Stimulated activated CD4-positive, alpha-beta T cell treated with anti-CD3 and anti-CD28 coated beads, Interleukin-12 subunit alpha, Interleukin-12 subunit beta, amount 100 ng/mL, for 4 hours (primary cell): ENCODE results near the gene MYRIP.

Source experiments
- DNase-seq: peaks from one replicate; pipeline ENCODE4 v3.0.0-alpha.2; 2020

MYRIP gene

DNA sequence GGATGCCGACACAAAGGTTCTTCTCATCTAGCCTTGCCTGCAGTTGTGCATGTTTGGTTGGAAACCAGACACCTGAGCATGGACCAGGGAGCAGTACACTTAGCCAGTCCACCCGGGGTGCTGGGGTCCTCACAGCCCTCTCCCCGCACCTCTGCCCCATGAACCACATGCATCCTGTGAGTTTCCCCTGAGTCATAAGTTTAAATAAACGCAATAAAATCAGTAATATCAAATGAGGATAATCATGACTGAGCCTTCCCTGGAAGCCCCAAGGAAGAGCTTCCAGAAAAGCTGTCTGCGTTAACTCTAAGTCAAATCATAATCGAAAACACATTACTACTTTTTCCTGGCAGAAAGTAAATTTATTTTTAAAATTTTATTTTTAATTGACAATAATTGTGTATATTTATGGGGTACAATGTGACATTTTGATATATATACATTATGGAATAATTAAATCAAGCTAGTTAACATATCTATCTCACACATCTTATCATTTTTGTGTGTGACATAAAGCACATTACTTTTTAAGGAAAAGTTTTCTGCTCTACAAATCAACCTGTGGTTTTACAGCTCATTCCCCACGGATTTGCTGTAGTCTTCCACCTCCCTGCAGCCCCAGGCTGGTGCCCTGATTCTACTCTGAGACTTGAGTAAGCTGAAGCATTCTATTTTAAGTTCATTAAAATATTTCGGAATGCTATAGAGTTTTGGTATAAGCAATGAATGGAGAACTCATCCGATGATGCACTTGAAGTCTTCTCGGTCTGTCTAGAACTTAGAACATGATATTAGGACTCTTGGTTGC lies 334.1 kb downstream of the MYRIP start:
- DNase-seq, result no peak

DNA sequence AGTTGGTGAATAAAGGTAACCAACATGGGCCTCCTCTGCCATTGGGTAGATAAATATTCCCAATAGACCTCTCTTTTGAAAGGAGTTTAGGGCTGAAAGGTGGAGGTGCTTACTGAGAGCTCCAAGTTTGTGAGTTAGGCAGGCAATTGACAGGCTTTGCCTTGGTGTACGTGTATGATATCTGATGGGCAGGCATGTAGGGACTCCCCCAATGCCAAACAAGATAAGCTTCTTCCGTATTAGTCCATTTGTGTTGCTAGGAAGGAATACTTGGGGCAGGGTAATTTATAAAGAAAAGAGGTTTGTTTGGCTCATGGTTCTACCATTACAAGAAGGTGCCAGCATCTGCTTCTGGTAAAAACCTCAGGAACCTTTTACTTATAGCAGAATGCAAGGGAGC lies 339.4 kb downstream of the MYRIP start:
- DNase-seq, result no peak

DNA sequence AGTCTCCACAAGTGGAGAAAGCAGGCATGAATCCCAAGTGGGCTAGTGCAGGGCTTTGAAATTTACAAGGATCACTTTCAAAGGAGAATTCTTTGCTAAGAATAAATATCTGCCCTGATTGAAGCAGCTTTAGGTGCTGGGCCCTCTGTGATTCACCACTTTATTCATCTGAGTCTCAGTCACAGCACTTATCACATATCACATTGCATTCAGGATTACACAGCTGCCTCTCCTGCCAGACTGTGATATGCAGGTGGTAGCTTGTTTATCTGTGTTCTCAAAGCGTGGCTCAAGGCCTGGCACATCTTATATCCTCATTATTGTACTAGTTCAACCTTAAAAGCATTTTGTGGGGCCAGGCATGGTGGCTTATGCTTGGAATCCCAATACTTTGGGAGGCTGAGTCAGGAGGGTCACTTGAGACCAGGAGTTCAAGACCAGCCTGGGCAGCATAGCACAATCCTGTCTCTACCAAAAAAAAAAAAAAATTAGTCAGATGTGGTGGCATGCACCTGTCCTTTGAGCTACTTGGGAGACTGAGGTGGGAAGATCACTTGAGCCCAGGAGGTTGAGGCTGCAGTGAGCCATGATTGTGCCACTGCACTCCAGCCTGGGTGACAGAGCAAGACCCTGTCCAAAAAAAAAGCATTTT lies 343.2 kb downstream of the MYRIP start:
- DNase-seq, result no peak

DNA sequence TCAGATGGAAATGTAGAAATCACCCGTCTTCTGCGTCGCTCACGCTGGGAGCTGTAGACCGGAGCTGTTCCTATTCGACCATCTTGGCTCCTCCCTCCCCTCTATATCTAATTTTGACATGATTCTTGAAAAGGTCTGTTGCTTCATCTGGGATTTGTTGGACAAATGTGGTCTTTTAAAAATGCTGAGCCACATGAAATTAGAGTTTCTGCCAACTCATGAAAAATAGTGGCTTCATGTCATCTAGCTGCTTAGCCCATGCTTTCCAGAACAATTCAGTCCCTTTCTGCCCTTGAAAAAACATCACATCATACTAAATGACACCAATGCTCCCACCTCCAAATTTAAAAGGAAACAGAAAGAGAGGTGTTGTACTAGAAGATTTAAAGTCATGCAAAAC lies 351.5 kb downstream of the MYRIP start:
- no peak for DNase-seq

DNA sequence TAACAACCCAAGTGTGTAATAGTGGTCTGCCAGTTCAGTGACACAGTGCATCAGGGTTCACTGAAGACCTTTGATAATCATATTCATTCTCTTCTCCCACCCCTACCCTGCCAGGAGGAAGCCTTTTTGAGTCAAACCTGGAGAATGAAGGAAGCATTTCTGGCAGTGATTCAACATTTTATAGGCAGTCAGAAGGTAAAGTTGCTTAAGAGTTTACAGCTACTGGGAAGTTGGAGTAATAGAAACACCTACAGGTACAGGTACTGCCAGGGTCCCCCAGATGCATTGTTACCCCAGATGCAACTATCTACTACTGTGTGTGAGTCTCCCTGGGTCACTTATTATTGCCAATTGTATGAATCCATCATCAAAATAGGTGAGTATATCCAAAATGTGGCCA lies 353.2 kb downstream of the MYRIP start:
- DNase-seq, result no peak

DNA sequence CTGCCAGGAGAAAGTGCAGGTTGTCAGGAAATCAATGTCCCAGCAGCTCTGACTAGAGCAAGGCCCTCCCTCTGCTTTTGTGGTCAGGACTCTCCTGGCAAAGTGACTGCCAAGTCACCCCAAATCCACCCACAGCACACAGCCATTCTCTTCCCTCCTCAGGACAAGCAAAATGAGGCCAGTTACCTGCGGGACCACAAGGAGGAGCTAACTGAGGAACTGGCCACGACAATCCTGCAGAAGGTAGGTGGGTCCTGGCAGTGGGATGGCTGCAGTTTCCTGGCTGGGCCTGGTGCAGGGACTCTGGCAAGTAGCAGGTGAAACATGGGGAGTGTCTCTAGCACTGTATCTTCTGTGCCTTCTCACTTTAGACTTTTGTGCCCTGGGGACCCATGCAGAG lies 357.6 kb downstream of the MYRIP start:
- DNase-seq, result no peak

DNA sequence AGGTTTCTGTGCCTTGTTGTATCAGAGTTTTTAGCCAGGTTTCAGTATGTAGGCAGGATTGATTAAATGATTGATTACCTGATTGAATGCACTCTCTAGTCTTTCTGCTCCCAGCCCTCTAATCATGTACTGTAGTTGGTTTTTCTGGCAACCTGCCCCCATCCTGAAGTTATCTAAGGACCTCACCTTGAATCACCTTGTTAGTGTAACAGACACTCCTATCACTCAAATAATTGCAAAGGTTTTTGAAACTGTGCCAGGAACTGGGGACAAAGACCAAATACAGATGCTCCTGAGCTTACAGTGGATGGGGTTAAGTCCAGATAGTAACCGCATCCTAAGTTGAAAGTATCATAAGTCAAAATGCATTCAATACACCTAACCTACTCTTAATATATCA lies 358.5 kb downstream of the MYRIP start:
- DNase-seq, result no peak

DNA sequence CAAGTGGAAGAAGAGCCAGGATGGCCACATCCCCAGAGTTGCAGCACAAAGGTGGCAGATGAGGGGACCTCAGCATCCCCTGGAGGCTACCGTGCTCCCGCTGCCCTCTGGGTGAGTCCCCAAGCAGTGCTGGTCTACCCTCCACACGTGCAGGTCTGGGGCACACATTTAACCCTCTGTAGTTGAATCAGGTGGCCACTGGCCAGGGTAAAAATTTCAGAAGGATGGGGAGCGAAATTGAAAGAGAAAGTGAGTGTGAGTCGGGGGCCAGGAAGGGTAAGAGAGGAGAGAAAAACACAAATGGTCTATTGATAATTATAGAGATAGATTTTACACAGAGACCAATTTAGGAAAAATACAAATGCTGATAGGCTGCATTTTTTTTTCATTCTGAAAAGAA lies 360.6 kb downstream of the MYRIP start:
- no peak for DNase-seq

DNA sequence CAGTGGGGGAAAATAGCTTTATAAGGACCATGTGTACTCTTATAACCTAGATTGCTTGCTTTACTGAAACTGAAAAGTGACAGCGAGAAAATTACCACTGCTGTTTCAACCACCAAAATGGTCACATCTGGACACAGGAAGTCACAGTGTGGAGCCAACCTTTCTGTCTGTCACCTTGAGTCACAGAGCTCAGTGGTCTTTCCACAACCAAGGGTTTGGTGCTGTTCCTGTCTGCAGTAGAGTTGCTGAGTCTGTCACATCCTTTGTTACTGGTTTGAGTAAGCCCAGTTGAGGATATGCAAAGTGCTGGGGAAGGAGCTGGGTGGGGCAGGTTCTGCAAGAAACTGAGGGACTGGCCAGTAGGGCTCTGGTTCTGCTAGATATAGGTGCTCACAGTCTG lies 361.0 kb downstream of the MYRIP start:
- no peak for DNase-seq

DNA sequence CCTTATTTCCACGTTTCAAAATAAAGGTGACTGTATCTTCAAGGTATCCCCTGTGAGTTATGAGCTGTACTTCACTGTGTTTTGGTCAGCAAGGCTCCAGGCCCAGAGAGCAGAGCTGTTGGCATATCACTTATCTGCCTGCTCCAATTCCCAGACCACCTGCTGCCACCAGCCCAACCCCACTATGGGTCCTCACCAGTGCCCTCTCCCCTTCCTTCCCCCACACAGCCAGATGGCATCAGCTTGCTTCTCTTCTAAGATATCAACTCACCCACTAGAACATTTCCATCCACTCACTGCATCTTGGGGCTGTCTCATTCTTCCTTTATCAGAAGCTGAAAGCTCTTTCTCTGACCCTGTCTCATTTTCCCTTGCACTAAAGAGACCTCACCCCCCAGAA lies 363.2 kb downstream of the MYRIP start:
- no peak for DNase-seq

DNA sequence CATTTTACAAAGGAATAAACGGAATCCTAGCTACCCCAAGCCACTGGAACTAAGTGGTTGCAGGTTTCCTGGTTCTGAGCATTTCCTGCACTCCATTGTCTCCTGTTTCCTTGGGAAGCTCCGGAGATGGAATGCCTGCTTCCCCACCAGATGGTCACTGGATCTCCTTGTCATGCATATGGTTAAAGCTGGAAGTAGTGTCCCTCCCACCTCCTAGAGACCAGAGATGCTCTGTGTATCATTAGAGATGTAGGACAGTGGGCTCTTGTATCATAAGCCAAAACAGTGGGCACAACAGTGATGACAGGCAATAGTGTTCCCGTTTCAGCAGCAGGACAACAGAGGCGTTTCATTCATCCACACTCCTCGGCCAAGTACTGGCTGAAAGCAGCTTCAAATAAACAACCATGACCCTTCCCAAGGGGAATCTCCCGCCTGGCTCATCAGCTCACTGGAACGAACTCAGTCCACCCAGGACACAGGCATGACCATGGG lies 363.9 kb downstream of the MYRIP start:
- no peak for DNase-seq

DNA sequence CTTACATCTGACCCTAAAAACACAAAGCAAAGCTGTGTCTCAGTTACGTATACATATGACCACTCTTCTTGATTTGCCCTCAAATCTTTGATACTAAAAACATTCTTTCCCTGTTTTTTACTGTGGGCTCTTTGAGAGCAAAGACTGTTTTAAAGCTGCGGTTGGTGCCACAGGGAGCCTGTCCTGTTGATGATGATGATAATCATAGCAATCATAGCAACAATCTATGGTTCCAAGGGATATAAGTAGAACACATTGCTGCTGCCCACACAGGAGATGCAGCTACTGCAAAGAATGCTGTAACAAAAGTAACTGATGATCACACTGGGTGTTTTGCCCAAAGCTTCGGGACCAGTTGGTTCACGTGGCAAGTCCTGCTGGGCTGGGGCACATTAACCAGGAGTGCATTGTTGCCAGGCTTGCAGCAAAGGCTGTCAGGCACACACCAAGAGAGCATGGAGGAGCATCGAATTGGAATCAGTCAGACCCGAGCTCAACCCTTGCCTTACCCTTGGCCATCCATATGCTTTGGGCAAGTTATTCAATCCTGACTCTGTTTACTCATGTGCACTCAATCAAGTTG lies 368.7 kb downstream of the MYRIP start:
- DNase-seq, result no peak

DNA sequence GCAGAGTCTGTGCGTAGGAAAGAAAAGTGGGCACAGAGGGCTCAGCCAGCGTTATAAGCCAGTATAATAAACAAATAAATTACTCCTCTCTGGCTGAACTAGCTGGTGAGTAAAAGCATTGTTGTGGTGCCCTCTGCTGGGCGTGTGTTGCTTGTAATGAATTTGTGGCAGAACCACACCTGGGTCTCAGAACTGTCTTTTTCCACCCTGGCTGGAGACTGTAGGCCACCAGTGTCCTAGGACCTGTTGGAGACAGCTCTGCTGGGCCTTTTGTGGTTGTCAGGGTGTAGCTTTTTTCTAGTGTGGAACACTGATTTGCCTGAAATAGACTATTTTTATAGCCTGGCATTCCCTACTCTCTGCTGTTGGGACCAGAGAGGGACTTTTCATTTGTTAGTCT lies 369.6 kb downstream of the MYRIP start:
- peak; percentile 51 for DNase-seq

DNA sequence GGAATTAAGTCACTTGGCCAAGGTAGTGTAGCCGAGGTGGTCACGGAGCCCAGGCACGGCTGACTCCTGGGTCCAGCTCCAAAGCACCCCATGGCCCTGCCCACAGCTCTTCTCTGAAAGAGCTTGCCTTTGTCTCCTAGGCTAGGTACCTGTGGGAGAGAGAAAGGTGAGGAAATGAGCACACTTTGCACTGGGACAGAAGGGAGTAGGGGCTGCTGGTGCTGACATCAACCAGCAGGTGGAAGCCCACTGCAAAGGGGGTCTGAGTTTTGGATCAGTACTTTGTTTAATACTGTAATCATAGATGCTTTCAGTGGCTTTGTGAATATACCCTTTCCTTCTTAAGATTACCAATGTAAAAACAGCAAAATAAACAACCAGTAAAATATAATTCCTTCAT lies 371.8 kb downstream of the MYRIP start:
- DNase-seq, result no peak

DNA sequence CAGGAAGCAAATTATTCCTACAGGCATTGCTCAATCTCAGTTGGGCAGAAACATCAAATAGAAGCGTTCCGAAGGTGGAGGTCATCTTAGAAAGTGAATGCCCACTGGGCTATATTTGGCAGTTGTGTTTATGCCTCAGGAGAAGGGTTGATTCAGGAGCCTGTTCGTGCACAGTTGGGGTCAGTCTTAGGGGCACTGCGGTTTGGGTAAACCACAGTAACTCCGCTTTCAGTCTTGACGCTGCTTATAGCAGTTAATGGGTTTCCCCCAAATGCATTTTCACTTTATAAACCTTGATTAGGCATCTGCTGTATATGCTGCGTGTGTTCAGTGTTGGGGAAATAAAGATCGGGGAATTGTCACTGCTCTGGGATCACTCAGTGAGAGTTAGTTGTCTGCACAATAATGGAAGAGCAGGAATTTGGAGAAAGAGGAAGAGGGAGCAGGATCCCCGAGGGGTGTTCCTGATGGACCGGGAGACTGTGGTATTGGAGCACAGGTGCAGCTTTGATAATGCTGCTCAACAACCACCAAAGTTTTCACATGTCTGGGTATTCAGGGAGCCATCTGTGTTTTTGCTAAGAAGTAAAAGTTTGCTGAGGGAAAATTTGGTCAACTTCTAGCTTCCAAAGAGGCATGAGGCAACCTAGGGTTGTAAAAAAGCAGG lies 375.8 kb downstream of the MYRIP start:
- no peak for DNase-seq

DNA sequence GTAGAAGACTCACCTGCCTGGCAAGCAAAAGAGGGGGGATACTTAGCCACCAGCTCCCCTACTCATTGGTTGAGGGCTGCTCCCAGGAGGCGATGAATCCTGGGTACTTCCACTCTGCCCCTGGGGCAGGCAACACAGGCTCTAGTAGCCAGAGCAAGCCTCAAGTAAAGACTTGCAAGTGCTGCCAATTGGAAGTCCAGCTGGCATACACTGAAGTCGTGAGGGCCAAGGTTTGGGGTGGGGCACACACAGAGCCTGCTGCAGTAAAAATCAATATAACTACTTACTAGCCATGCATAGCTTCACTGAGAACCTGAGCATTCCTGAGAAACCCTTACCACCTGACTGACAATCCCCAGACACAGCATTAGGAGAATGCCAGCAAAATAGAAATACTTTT lies 377.1 kb downstream of the MYRIP start:
- no peak for DNase-seq

DNA sequence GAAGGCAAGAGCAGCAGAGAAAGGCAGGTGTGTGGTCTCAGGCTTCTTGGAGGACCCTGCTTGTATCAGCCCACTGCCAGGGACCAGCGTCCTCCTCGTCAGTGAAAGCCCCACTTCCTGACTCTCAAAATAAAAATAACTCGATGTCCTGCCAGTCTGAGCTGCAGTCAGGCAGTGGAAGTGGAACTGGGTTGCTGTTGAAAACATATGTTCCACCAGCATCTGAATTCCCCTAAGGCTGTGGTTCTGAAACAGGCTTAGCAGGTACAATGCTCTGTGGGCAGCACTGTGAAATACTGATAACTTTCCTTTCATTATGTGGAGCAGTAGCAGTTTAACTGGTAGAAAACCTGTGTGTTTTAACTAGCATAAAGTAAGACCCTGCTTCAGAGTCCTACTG lies 378.5 kb downstream of the MYRIP start:
- no peak for DNase-seq

DNA sequence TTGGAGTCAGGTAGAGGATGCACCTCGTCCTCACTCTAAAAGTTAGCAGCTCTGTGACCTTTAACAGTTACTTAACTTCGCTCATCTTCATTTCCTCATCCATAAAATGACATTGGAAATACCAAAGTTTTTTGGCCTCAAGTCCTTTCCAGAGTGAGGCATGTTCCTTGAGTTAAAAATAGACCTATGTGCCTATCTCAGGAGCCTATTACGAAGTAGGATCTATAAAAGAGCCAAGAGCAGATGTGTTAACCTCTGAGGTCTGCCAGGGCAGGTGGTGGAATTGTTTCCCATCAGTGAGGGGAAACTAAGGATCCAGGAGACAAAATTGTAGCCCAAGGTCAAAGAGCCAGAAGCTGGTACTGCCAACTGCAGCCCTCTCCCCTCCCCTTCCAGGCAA lies 379.7 kb downstream of the MYRIP start:
- no peak for DNase-seq

DNA sequence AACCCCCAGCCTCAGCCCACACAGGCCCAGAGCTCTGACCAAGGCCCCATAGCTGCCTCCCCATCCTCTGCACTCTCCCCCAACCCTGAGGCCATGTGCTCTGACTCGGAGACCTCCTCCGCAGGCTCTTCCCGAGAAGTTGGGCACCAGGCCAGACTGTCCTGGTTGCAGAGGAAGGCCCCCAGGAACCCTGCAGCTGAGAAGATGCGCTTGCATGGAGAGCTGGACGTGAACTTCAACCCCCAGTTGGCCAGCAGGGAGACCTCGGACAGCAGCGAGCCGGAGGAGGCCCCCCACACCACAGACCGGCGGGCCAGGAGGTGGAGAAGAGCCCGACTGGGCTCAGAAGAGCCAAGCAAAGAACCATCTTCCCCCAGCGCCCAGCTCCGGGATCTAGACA lies 380.6 kb downstream of the MYRIP start:
- DNase-seq, result no peak

DNA sequence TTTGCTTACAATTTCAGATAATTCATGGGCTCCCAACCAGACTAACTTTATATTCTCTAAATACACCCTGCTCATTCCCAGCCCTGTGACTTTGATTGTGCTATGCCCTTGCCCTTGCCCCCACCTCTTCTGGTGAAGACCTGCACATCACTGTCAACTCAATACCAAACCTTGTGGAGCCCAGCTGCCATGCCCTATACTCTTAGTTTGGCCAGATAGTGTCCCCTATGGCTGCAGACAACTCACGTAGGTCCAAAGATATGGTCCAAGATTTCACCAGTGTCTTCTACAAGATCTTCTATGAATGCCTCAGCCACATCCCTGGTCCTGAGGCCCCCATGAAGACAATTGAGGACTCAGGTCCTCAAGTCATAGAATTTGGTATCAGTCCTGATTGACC lies 381.8 kb downstream of the MYRIP start:
- DNase-seq, result no peak

DNA sequence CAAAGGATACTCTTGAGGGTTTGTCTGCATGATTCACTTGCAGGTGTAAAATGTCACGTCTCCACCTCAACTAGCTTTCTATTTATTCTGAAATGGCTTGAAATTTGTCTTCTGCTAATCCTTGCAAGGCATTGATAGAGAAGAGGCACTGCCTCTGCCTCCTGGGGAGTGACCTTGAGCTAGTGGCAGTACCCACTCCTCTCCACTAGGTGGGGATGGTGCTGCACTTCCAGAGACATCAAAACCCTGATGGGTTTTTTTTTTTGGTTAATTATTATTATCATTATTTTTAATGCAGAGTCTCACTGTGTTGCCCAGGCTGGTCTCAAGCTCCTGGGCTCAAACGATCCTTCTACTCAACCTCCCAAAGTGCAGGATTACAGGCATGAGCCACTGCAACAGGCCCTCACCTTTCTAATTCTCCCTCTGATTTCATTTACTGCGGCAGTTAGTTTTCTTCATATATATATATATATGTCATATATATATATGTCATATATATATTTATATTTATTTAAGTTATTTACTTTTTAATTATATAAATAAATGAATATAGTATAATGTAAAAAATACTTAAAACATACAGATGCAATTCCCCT lies 382.5 kb downstream of the MYRIP start:
- DNase-seq, result peak; percentile 54

DNA sequence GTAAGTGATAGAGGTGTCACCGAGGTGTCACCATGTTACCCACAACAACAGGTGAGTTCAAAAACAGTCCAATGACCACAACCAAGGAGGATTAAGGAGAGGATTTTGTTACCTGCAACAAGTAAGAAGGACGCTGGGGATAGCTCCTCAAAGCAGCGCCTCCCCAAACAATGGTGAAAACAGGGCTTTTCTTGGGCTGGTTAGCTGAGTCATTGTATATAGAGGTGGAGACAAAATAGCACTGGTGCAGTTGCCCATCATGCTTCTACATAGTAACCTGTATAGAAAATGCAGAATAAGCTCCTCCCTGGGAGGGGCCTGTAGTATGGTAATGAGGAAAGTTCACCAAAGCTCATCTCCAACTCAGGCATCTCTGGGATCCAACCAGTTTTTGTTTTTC lies 383.2 kb downstream of the MYRIP start:
- no peak for DNase-seq

DNA sequence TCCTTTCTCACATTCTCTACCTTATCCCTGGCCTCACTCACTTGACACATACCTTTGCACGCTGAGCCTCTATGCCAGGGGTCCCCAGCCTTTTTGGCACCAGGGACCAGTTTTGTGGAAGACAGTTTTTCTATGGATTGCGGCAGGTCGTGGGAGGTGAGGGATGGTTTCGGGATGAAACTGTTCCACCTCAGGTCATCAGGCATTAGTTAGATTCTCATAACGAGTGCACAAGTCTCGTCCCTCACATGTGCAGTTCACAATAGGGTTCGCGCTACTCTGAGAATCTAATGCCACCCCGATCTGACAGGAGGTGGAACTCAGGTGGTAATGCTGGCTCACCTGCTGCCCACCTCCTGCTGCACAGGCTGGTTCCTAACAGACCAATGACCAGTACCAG lies 387.6 kb downstream of the MYRIP start:
- no peak for DNase-seq
